Measurements from ENCODE around the gene CYP4B1.
"Not testable (repeated sequence)": the region's sequence is repeated elsewhere in the genome, so short reads cannot be mapped to it uniquely, and the experiment has no call there.

CYP4B1 gene

DNA sequence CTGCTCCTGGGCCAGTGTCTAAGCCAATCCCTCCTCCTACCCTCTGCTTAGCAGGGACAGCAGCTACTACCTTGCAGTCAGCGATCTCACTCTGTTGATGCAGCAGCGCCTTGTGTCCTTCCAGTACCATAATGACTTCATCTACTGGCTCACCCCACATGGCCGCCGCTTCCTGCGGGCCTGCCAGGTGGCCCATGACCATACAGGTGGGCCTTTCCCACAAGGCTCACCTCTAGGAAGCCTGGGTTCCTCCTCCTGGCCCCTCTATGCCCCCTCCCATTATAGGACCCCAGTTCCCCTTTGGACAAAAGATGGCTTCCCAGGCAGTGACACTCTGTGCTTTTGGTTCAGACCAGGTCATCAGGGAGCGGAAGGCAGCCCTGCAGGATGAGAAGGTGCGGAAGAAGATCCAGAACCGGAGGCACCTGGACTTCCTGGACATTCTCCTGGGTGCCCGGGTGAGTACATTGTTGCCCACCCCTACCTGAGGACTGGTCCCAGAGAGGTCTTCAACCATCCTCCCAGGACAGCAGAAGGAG, 15.1 kb downstream of the CYP4B1 start:
- DNase-seq (ENCODE audit: low read depth in 2 of 3, low spot score in 2 of 3), result no peak

DNA sequence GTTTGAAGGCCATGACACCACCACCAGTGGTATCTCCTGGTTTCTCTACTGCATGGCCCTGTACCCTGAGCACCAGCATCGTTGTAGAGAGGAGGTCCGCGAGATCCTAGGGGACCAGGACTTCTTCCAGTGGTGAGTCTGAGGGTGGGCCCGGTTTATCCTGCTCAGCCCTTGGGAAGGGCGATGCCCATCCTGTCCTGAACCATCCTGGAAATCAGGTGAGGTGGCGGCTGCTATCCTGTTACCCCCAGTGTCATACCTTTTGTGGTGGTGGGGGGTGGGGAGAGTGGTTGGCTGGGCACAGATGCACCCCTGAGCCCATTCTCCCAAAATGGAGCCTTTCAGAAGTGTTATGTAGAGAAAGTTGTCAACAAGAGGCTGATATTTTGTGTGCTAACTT, 16.3 kb downstream of the CYP4B1 start:
- no peak for DNase-seq (ENCODE audit: low read depth in 2 of 3, low spot score in 2 of 3)

DNA sequence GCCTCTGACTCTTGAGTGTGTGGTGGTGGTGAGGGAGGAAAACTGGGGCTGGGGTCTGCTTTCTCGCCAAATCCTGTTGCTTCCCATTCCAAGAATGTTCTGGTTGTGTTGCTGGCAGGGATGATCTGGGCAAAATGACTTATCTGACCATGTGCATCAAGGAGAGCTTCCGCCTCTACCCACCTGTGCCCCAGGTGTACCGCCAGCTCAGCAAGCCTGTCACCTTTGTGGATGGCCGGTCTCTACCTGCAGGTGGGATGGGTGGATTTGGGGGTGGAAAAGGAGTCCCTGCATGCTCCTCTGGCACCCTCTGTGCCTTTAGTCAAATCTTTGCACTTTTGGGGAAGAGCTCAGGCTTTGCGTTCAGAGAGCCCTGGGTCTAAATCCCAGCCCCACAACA, 18.1 kb downstream of the CYP4B1 start:
- no peak for DNase-seq (ENCODE audit: low read depth in 2 of 3, low spot score in 2 of 3)

DNA sequence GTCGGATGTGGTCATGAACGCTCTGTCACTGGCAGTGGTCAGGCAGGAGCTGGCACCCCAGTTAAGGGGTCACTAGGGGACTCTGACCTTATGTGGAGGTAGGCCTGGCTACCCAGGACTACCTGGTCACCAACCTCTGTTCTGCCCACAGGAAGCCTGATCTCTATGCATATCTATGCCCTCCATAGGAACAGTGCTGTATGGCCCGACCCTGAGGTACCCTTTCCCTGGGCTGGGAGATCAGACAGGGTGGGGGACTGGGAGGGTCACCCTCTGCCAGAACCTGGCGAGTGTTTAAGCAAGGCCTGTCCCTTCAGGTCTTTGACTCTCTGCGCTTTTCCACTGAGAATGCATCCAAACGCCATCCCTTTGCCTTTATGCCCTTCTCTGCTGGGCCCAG, 19.0 kb downstream of the CYP4B1 start:
- no peak for DNase-seq (ENCODE audit: low read depth in 2 of 3, low spot score in 2 of 3)

DNA sequence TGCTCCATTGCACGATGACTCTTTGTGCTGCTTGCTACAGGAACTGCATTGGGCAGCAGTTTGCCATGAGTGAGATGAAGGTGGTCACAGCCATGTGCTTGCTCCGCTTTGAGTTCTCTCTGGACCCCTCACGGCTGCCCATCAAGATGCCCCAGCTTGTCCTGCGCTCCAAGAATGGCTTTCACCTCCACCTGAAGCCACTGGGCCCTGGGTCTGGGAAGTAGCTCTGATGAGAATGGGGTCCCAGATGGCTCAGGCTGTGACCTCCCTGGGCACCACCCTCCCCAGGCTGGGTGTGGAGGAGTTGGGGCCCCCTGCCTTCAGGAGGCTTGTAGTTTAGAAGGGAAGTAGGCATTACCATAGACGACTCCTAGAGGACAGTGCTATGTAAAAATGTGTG, 19.7 kb downstream of the CYP4B1 start:
- DNase-seq (ENCODE audit: low read depth in 2 of 3, low spot score in 2 of 3), result no peak

DNA sequence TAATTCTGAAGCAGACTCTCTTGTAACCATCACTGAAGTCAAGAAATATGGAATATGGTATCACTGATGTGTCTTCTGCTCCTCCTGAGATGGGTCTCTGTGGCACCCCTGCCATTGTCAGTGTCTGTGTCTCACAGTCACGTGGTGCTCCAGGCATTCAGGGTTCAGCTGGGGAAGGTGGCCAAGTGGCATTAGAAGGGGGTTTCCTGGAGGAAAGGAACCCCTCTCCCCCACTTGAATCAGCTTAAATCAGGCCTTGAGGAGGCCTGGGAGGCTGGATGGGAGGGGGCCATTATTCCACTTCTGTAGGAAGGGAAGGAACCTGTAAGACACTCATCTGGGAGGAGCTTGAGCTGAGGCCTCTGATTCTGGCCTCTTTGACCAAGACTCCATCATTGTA, 20.5 kb downstream of the CYP4B1 start:
- no peak for DNase-seq (ENCODE audit: low read depth in 2 of 3, low spot score in 2 of 3)

DNA sequence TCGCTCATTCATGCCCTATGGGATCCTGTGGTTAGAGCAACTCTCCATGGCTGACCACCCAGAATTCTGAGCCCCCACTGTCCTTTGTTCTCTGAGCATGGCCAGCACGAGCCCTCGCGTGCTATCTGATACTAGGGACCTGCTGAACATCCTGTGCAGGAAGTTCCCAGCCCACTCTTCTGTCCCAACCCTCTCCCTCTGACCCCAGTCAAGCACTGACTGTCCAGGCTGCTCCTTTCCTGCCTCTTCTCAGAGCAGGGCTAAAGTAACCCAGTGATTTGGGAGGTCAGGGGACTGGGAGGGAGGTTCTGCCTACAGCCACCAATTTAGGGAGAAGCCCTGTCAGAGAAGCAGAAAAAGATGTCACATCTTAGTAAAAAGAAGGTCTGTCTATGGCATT, 21.2 kb downstream of the CYP4B1 start:
- no peak for DNase-seq (ENCODE audit: low read depth in 2 of 3, low spot score in 2 of 3)

DNA sequence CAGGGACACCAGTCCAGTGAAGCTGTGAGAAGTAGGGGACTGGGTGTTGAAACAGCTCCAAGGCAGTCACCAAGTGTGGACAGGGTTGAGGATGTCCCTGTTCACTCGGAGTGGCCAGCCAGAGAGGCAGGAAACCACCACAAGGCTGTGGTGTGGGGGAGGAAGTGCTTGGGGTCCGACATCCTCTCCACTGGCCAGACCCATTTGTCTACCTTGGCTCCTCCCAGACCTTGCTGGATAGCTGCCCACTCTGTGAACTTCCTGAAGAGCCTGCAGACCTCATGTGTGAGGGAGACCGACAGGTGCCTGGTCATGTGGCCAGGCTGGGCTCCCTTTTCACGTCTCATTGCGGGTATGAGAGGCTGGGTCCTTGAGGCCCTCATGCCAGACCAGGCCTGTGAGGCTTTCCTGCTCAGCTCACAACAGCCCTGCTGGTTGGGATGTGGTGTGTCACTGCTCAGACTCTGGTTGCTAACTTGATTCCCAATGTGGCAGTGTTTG, 21.8 kb downstream of the CYP4B1 start:
- no peak for DNase-seq (ENCODE audit: low read depth in 2 of 3, low spot score in 2 of 3)

DNA sequence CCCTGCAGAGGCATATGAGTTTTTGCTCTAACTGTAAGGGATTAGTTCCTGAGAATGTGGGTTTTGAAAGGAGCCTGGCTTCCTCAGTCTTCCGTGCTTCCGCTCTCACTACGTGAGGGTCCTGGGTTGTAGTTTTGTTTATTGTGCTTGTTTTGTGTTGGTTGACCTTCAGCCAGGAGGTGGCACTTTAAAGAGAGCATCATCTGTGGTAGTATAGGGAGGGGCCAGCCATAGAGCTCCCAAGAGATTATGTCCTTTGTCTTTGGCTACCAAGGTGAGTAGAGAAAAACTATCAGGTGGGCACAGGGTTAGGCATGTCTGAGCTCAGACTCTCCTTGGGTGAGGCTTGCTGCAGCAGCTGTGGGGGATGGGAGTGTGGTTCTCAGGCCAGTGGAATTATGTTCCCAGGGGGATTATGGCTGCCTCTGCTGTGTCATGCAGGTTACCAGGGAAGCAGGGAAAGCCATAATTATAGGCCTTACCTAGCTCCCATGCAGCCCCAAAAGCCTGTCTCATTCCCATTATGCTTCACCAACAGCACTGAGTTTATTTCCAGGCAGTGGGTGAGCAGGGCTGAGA, 23.5 kb downstream of the CYP4B1 start:
- no peak for DNase-seq (ENCODE audit: low read depth in 2 of 3, low spot score in 2 of 3)

DNA sequence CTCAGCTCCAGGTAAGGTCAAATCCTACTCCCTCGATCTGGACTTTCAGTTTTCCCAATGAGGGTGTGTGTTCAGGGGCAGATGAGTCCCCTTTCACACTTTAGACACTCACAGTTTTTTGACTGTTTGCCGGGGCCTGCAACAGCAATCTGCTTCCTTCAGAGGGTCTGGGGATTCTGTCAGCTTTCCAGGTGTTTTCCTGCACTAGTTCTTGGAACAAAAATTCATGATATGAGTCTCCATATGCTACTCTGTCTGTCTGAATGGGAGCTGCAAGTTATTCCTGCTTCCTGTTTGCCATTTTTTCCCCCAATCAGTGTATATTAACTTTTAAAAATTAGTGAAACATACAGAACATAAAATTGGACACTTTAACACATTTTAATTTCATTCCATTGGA, 24.3 kb downstream of the CYP4B1 start:
- DNase-seq (ENCODE audit: low read depth in 2 of 3, low spot score in 2 of 3), result no peak

DNA sequence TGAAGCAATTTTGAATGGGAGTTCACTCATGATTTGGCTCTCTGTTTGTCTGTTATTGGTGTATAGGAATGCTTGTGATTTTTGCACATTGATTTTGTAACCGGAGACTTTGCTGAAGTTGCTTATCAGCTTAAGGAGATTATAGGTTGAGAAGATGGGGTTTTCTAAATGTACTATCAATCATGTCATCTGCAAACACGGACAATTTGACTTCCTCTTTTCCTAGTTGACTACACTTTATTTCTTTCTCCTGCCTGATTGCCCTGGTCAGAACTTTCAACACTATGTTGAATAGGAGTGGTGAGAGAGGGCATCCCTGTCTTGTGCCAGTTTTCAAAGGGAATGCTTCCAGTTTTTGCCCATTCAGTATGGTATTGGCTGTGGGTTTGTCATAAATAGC, 28.0 kb downstream of the CYP4B1 start:
- DNase-seq (ENCODE audit: low read depth in 2 of 3, low spot score in 2 of 3), result not testable (repeated sequence)

DNA sequence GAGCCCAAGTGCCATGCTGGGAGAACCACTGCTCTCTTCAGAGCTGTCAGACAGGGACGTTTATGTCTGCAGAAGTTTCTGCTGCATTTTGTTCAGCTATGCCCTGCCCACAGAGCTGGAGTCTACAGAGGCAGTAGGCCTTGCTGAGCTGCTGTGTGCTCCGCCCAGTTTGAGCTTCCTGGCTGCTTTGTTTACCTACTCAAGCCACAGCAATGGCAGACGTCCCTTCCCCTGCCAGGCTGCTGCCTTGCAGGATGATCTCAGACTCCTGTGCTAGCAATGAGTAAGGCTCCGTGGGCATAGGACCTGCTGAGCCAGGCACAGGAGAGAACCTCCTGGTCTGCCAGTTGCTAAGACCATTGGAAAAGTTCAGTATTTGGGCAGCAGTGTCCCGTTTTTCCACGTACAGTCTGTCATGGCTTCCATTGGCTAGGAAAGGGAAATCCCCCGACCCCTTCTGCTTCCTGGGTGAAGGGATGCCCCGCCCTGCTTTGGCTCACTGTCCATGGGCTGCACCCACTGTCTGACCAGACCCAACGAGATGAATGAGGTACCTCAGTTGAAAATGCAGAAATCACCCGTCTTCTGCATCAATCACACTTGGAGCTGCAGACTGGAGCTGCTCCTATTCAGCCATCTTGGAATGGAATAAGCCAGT, 31.9 kb downstream of the CYP4B1 start:
- DNase-seq (ENCODE audit: low read depth in 2 of 3, low spot score in 2 of 3), result no peak

DNA sequence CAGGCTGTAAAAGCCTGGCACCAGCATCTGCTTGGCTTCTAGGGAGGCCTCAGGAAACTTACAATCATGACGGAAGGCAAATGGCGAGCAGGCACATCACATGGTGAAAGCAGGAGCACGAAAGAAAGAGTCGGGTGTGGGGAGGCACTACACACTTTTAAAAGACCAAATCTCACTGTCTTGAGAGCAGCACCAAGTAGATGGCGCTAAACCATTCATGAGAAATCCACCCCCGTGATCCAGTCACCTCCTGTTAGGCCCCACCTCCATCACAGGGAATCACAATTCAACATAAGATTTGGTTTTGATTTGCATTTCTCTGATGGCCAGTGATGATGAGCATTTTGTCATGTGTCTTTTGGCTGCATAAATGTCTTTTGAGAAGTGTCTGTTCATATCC, 36.6 kb downstream of the CYP4B1 start:
- not testable (repeated sequence) for DNase-seq (ENCODE audit: low read depth in 2 of 3, low spot score in 2 of 3)

DNA sequence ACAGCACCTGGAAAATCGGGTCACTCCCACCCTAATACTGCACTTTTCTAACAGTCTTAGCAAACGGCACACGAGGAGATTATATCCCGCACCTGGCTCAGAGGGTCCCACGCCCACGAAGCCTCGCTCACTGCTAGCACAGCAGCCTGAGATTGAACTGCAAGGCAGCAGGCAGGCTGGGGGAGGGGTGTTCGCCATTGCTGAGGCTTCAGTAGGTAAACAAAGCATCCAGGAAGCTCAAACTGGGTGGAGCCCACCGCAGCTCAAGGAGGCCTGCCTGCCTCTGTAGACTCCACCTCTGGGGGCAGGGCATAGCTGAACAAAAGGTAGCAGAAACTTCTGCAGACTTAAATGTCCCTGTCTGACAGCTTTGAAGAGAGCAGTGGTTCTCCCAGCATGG, 47.5 kb downstream of the CYP4B1 start:
- not testable (repeated sequence) for DNase-seq (ENCODE audit: low read depth in 2 of 3, low spot score in 2 of 3)

DNA sequence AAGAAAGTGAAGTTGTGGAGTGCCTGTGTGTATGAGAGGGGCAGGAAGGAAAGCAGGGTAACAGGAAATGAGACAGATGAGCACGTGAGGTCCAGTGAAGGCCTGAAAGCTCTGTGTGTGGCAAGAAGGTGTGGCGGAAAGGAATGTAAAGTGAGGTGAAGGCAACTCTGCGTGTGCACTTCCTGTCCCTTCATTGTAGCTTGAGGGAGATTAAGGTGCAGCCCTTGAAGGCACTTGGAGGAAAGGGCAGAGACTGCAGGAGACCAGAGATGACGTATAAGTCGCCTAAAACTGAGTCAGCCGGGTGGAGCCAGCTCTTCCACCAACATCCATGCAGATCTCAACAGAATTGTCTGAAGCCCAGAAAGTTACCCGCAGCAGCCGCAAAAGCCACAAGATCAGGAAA, 58.8 kb downstream of the CYP4B1 start:
- DNase-seq (ENCODE audit: low read depth in 2 of 3, low spot score in 2 of 3), result not testable (repeated sequence)

DNA sequence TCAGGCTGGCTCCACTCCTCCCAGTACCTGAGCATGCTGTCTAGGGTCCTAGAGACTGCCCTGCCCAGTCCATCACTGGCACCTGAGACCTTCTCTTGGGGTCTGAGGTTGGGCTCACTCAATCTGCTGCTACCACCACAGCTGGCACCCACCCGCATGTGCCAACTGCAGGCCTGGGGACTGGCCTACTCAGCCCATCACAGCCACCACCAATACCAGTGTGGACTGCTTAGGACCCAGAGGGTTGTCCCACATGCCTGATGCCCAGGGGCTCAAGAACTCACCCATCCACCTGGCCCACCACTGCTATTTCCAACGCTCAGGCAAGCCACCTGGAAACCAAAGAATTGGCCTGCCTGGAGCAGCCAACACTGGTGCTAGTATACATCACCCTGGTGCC, 63.5 kb downstream of the CYP4B1 start:
- no peak for DNase-seq (ENCODE audit: low read depth in 2 of 3, low spot score in 2 of 3)

Data from activated CD8-positive, alpha-beta memory T cell treated with anti-CD3 and anti-CD28 coated beads for 48 hours (primary cell).